LNCaP clone FGC (cell line): ENCODE data around the gene SRP9.

Experiments
- DNase-seq: peaks from one replicate; pipeline ENCODE4 v3.0.0-alpha.2; 2011; ENCODE audit warnings: low read depth
- H3K4me3 ChIP-seq: 2 replicates; pipeline ENCODE4 v1.5.1; 2011; ENCODE audit warnings: mild to moderate bottlenecking, low read depth, low read length, control low read depth
- CTCF ChIP-seq: IDR thresholded peaks from 2 replicates; pipeline ENCODE4 v1.5.1; 2012; ENCODE audit warnings: mild to moderate bottlenecking; ENCODE audit not compliant: control insufficient read depth, insufficient read depth; ENCODE audit errors: extremely low read depth

The SRP9 gene

DNA sequence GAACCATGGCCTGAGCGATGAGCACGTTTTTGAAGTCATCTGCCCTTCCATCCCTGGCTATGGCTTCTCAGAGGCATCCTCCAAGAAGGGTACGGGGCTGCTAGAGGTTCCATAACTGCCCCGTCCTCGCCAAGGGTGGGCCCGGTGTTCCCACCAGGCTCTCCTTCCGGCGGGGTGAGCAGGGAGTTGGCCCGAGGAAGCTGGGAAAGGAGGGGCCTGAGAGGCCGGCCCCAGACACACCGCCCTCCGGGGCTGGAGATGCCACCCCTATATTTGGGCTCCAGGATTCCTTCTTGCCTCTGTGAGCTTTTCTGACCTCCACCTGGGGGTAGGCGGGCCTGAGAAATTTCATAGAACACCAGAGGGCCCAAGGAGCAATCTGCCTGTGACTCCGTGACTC, 61.2 kb downstream of the SRP9 start:
- TF ChIP-seq CTCF: no peak
- no peak for DNase-seq
- no peak overlapping the region for H3K4me3 ChIP-seq
